OCI-LY1 (cell line): ENCODE measurements around the gene ZBP1.

Experiments
- H2AFZ ChIP-seq: fragments of 200-600 bp; sonication (generic), shearing (Covaris generic); 2 replicates; pipeline ENCODE4 v1.6.0; 2014; ENCODE audit warnings: antibody characterized with exemption, mild to moderate bottlenecking, low read length
- H3F3A ChIP-seq: fragments of 200-600 bp; sonication (generic), shearing (Covaris generic); 2 replicates; pipeline ENCODE4 v1.6.0; 2014; ENCODE audit warnings: mild to moderate bottlenecking, antibody characterized with exemption, low read length, moderate library complexity; ENCODE audit not compliant: insufficient read depth
- H3K27ac ChIP-seq: fragments of 200-600 bp; sonication (generic); 2 replicates; pipeline ENCODE4 v1.5.1; 2014; ENCODE audit warnings: low read length, mixed run types, mild to moderate bottlenecking, low read depth; ENCODE audit not compliant: poor library complexity, severe bottlenecking
- H3K27me3 ChIP-seq: fragments of 200-600 bp; sonication (generic); 2 replicates; pipeline ENCODE4 v1.6.0; 2014; ENCODE audit warnings: antibody characterized with exemption, mild to moderate bottlenecking, low read length, moderate library complexity; ENCODE audit not compliant: insufficient read depth
- H3K36me3 ChIP-seq: fragments of 200-600 bp; sonication (generic); 2 replicates; pipeline ENCODE4 v1.6.1; 2014; ENCODE audit warnings: mild to moderate bottlenecking, antibody characterized with exemption, low read length, moderate library complexity, mixed read lengths; ENCODE audit not compliant: insufficient read depth
- H3K4me1 ChIP-seq: fragments of 200-600 bp; sonication (generic); 2 replicates; pipeline ENCODE4 v1.5.1; 2014; ENCODE audit warnings: mild to moderate bottlenecking, low read length, moderate library complexity; ENCODE audit not compliant: insufficient read depth, severe bottlenecking
- H3K4me2 ChIP-seq: fragments of 200-600 bp; sonication (generic), shearing (Covaris generic); 2 replicates; pipeline ENCODE4 v1.6.1; 2014; ENCODE audit warnings: low read length
- H3K4me3 ChIP-seq: fragments of 200-600 bp; sonication (generic); 2 replicates; pipeline ENCODE4 v1.5.1; 2014; ENCODE audit warnings: low read length, low read depth, mild to moderate bottlenecking, mixed read lengths; ENCODE audit not compliant: poor library complexity, severe bottlenecking
- H3K79me2 ChIP-seq: fragments of 200-600 bp; shearing (Covaris generic); 2 replicates; pipeline ENCODE4 v1.6.1; 2016; ENCODE audit warnings: mixed run types, low read length, mixed read lengths; ENCODE audit not compliant: insufficient read depth
- H3K9ac ChIP-seq: fragments of 200-600 bp; sonication (generic), shearing (Covaris generic); 2 replicates; pipeline ENCODE4 v1.6.1; 2014; ENCODE audit warnings: mild to moderate bottlenecking, low read length, mixed read lengths
- H3K9me2 ChIP-seq: fragments of 200-600 bp; sonication (generic), shearing (Covaris generic); 2 replicates; pipeline ENCODE4 v1.6.1; 2014; ENCODE audit warnings: low read depth, mild to moderate bottlenecking, low read length, mixed read lengths
- H3K9me3 ChIP-seq: fragments of 200-600 bp; shearing (Covaris generic); 2 replicates; pipeline ENCODE4 v1.6.1; 2014; ENCODE audit warnings: low read length, mixed read lengths
- H4K20me1 ChIP-seq: fragments of 200-600 bp; sonication (generic), shearing (Covaris generic); 2 replicates; pipeline ENCODE4 v1.6.0; 2016; ENCODE audit warnings: mild to moderate bottlenecking, low read length; ENCODE audit not compliant: insufficient read depth
- CTCF ChIP-seq: fragments of 200-600 bp; sonication (generic), shearing (Covaris generic); IDR thresholded peaks from 2 replicates; pipeline ENCODE4 v1.5.1; 2017; ENCODE audit warnings: mild to moderate bottlenecking, antibody characterized with exemption, low read length, moderate library complexity, mixed read lengths
- EZH2 ChIP-seq: fragments of 200-600 bp; sonication (generic), shearing (Covaris generic); IDR thresholded peaks from 2 replicates; pipeline ENCODE4 v1.8.0; 2017; ENCODE audit warnings: borderline replicate concordance, mixed run types, mild to moderate bottlenecking, antibody characterized with exemption, low read length, moderate library complexity, mixed read lengths

ZBP1 gene

DNA sequence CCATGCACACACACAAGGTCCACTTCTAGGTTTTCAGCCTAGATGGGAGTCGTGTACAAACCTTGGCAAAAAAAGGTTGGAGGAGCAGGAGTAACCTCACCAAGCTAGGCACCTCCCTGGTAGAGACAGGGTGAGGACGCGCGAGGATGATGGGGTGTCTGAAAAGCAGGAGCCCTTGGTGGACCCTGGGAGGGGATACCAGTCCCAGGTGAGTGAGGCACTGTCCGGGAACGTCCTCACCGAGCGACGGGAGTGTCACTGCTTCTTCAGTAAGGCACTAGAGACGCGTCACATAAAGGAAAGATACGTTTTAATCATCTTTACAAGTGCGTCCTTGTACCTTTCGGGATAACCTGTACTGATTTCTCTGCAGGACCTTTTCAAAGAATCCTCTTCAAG, 29.4 kb upstream of the ZBP1 start:
- Histone ChIP-seq H3K9ac (no peak overlapping the region), H3K9me2 (no peaks in the 10 kb centered on the region), H3K36me3 (no peaks in the 10 kb centered on the region), H3K27ac (no peak overlapping the region), H3K4me3 (no peak overlapping the region), H2AFZ (no peak overlapping the region), H3K4me1 (no peaks in the 10 kb centered on the region), H4K20me1 (no peaks in the 10 kb centered on the region), H3K79me2 (no peaks in the 10 kb centered on the region), H3K4me2 (no peak overlapping the region), H3F3A (no peaks in the 10 kb centered on the region), H3K9me3 (no peaks in the 10 kb centered on the region), H3K27me3 (no peaks in the 10 kb centered on the region)
- TF ChIP-seq EZH2 (no peak), CTCF (no peak)

- H3K27ac ChIP-seq, result no peak overlapping the region
- no peaks in the 10 kb centered on the region for H3F3A ChIP-seq
Measured at GRCh38 chr20:57648878-57649616, 28.8 kb upstream of the ZBP1 start.

DNA sequence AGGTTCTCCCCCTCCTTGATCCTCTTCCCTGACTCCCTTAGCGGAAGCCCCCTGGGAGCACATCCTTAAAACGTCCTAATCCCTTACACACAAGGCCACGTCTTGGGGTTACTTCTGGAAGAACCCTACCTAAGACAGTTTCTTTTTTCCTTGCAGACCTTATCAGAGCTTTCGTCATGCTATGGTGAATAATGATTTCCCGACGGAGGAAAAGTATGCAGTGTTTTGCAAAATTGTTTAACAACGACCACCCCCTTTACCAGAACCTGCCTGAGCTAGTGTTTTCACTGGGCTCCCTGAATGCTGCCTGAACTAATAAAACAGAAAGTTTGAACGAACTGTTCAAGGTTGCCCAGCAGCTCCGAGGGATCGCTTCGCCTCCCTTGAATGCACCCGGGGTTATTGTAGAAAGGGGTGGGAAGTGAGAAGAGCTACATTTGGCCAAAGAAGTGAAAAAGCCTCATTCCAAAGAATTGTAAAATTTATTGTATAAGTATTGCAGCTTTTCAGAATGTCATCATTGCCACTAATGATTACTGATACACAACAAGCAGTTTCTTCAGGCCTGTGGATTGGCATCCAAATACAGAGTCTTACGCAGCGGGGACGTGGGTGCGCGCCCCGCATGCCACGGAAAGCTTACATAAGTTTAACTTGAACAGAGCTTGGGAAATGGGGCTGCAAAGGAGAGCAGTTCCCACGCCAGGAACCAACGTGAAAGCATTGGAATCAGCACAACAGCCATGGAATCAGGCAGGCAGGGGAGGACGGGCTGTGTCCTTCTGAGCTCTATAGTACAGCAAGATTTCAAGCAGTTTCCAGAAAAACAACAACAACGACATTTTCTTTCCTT, 27.9 kb upstream of the ZBP1 start:
- Histone ChIP-seq H3K36me3 (no peaks in the 10 kb centered on the region), H3K4me2 (no peak overlapping the region), H3K4me1 (no peaks in the 10 kb centered on the region), H3K27ac (no peak overlapping the region), H2AFZ (no peak overlapping the region), H4K20me1 (no peaks in the 10 kb centered on the region), H3K9ac (no peak overlapping the region), H3F3A (no peaks in the 10 kb centered on the region), H3K9me3 (no peaks in the 10 kb centered on the region), H3K9me2 (no peaks in the 10 kb centered on the region), H3K79me2 (no peaks in the 10 kb centered on the region), H3K4me3 (no peak overlapping the region), H3K27me3 (no peaks in the 10 kb centered on the region)
- TF ChIP-seq EZH2, result no peak

More at GRCh38 chr20:57648878-57649616, 28.8 kb upstream of the ZBP1 start:
- Histone ChIP-seq H2AFZ (no peak overlapping the region), H3K9me2 (no peaks in the 10 kb centered on the region), H3K4me3 (no peak overlapping the region), H3K79me2 (no peaks in the 10 kb centered on the region), H3K9ac (no peak overlapping the region), H3K4me2 (no peak overlapping the region), H3K36me3 (no peaks in the 10 kb centered on the region), H3K27me3 (no peaks in the 10 kb centered on the region), H3K9me3 (no peaks in the 10 kb centered on the region), H3K4me1 (no peaks in the 10 kb centered on the region), H4K20me1 (no peaks in the 10 kb centered on the region)
- TF ChIP-seq CTCF (no peak), EZH2 (no peak)
